ENCODE measurements around the gene CCDC68. TPM values are rescaled to one million over a fixed set of nuclear protein-coding genes. Genes with fewer than 3 reads are reported as not detected.

CCDC68 gene
- total RNA-seq, 4 donors from 2014 or later, result 3.9 to 19.7 (median 5.8) TPM

DNA sequence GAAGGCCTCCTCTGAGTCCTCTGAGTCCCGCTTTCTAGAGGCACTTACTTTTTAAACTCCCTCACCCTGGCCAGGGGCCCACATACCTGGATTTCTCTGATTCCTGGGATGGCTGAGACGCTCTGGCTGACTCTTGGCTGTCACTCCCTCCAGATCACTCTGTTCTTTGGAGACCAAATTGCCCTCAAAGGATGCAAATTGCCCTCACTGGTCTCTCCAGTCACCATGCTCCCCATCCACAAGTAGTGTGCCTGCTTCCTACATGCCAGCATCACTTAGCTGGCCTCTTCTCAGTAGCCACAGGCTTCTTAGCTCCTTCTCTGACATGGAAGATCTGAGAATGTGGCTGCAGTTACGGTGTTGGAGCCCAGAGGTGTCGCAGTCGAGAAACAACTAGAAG is 41.3 kb upstream of the CCDC68 start:
- TF ChIP-seq, protein P1, sequence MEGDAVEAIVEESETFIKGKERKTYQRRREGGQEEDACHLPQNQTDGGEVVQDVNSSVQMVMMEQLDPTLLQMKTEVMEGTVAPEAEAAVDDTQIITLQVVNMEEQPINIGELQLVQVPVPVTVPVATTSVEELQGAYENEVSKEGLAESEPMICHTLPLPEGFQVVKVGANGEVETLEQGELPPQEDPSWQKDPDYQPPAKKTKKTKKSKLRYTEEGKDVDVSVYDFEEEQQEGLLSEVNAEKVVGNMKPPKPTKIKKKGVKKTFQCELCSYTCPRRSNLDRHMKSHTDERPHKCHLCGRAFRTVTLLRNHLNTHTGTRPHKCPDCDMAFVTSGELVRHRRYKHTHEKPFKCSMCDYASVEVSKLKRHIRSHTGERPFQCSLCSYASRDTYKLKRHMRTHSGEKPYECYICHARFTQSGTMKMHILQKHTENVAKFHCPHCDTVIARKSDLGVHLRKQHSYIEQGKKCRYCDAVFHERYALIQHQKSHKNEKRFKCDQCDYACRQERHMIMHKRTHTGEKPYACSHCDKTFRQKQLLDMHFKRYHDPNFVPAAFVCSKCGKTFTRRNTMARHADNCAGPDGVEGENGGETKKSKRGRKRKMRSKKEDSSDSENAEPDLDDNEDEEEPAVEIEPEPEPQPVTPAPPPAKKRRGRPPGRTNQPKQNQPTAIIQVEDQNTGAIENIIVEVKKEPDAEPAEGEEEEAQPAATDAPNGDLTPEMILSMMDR (IDR thresholded peaks at IDR 0.05), result no peak
- TF ChIP-seq POLR2A (IDR thresholded peaks at IDR 0.05), result no peak
- no peak for TF ChIP-seq EP300 (IDR thresholded peaks at IDR 0.05)
- no peaks in the 10 kb centered on the region for H3K4me1 ChIP-seq
- 81 to 85% methylated on average over 5 of the region's 5 CpGs for WGBS, 2 donors
- H3K27me3 ChIP-seq, result no peaks in the 10 kb centered on the region
- no peaks in the 10 kb centered on the region for H3K36me3 ChIP-seq
- H3K27ac ChIP-seq, result no peak overlapping the region
- DNase-seq (ENCODE audit: low spot score in 2 of 2), result no peak
- no peak overlapping the region for H3K4me3 ChIP-seq
- no peaks in the 10 kb centered on the region for H3K9me3 ChIP-seq

DNA sequence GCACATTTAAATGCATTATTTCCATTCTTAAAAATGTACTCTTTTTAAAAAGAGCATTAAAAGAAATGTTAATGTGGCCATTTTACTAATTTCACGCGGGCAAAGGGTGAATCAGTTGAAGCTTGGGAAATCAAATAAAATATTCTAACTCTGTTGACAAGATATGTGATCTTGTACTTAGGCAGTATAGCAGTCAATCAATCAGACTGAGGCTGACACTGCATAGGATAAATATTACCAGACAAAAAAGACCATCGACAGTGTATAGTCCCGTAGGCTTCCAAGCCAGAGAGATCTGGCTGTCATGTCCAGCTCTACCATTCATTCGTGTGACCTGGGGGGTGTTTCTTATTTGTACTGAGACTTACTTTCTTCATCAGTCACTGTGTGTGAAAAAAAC is 39.8 kb upstream of the CCDC68 start:
- Histone ChIP-seq H3K9me3 (no peaks in the 10 kb centered on the region), H3K27me3 (no peaks in the 10 kb centered on the region), H3K27ac (no peak overlapping the region), H3K4me3 (no peak overlapping the region), H3K36me3 (no peaks in the 10 kb centered on the region), H3K4me1 (no peaks in the 10 kb centered on the region)
- DNase-seq (ENCODE audit: low spot score in 2 of 2), result no peak
- TF ChIP-seq, protein P1 (IDR thresholded peaks at IDR 0.05), result no peak
- no peak for TF ChIP-seq EP300 (IDR thresholded peaks at IDR 0.05)
- no peak for TF ChIP-seq POLR2A (IDR thresholded peaks at IDR 0.05)
- 94 to 95% methylated on average over 5 of the region's 5 CpGs for whole genome bisulfite sequencing, 2 donors

DNA sequence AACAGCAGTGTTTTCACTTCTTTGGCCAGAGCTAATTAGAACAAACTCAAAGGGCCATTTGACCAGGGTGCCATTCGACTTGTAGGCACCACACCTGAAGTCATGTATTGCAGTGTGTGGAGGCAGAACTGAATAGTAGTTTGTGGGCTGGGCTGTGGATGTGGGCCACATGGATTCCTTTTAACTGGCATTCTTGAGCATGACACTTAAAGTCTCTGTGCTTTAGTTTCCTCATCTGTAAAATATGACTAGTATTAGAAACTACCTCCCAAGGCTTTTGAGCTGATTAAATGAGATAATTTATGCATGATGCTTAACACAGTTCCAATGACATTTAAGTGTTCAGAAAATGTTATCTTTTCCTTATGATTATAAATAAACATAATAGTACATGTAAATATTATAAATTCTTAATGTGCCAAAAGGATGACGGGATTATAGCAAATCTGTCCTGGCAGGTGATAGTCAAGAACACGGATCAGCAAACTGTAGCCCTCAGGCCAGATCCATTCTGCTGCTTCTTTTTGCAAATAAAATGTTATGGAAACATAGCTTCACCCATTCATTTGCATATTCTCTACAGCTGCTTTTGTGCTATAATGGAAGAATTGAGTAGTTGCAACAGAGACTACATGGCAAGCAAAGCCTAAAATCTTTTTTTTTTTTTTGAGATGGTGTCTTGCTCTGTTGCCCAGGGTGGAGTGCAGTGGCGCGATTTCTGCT is 36.3 kb upstream of the CCDC68 start:
- TF ChIP-seq, protein P1 (IDR thresholded peaks at IDR 0.05), result no peak
- TF ChIP-seq POLR2A (IDR thresholded peaks at IDR 0.05) (no peak), EP300 (IDR thresholded peaks at IDR 0.05) (no peak)
- 94 to 96% methylated on average over 5 of the region's 5 CpGs for WGBS, 2 donors

DNA sequence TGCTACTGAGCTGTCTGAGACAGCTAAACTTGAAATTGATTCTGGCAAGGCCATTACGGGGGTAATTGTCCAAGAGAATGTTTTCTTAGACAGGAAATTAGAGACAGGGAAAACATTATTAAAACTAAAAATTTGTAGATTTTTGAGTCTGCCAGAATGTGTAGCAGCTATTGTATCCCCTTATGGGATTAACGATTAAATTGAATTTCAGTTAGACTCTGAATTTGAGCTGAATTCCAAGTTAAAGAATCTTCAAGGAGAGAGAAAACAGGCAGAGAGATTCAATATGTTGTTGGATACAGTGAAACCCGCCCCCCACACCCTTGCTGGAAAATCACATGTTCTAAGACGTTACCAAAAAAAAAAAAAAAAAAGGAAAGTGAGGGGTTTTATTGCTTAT is 32.7 kb upstream of the CCDC68 start:
- H3K9me3 ChIP-seq, result no peaks in the 10 kb centered on the region
- H3K27me3 ChIP-seq, result no peaks in the 10 kb centered on the region
- no peak for DNase-seq (ENCODE audit: low spot score in 2 of 2)
- no peak overlapping the region for H3K27ac ChIP-seq
- 28 to 30% methylated on average over 4 of the region's 4 CpGs for WGBS, 2 donors
- no peak overlapping the region for H3K4me3 ChIP-seq
- no peak for TF ChIP-seq POLR2A (IDR thresholded peaks at IDR 0.05)
- TF ChIP-seq, protein P1 (IDR thresholded peaks at IDR 0.05), result no peak
- TF ChIP-seq EP300 (IDR thresholded peaks at IDR 0.05), result no peak
- H3K36me3 ChIP-seq, result no peaks in the 10 kb centered on the region
- H3K4me1 ChIP-seq, result no peaks in the 10 kb centered on the region

More for the DNA sequence above, 36.3 kb upstream of the CCDC68 start:
- H3K4me1 ChIP-seq, result no peaks in the 10 kb centered on the region
- no peaks in the 10 kb centered on the region for H3K9me3 ChIP-seq
- H3K27me3 ChIP-seq, result no peaks in the 10 kb centered on the region
- DNase-seq (ENCODE audit: low spot score in 2 of 2), result no peak
- H3K4me3 ChIP-seq, result no peak overlapping the region
- H3K27ac ChIP-seq, result no peak overlapping the region
- no peaks in the 10 kb centered on the region for H3K36me3 ChIP-seq

DNA sequence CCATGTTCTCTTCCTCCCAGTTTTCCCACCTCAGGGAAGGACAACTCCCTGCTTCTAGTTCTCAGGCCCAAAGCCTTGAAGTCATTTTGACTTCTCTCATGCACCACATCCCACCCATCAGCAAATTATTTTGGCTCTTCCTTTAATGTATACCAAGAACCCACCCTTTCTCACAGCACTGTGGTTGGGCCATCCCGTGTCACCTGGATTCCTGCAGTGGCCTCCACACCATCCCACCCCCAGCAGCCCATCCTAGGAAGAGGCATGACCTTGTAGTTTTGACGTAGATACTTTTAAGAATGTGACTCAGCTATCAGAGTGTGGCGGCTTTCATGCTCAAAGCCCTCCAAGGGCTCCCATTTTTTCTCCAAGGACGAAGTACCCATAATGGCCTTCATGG is 25.6 kb upstream of the CCDC68 start:
- Histone ChIP-seq H3K36me3 (no peaks in the 10 kb centered on the region), H3K9me3 (no peaks in the 10 kb centered on the region), H3K27ac (no peak overlapping the region), H3K4me3 (no peak overlapping the region), H3K27me3 (no peaks in the 10 kb centered on the region), H3K4me1 (no peaks in the 10 kb centered on the region)
- DNase-seq (ENCODE audit: low spot score in 2 of 2), result no peak
- 94 to 95% methylated on average over 4 of the region's 4 CpGs for WGBS, 2 donors
- TF ChIP-seq, protein P1 (IDR thresholded peaks at IDR 0.05), result no peak
- TF ChIP-seq POLR2A (IDR thresholded peaks at IDR 0.05) (no peak), EP300 (IDR thresholded peaks at IDR 0.05) (no peak)
